Measurements from ENCODE around the gene KIF26B.

The KIF26B gene

DNA sequence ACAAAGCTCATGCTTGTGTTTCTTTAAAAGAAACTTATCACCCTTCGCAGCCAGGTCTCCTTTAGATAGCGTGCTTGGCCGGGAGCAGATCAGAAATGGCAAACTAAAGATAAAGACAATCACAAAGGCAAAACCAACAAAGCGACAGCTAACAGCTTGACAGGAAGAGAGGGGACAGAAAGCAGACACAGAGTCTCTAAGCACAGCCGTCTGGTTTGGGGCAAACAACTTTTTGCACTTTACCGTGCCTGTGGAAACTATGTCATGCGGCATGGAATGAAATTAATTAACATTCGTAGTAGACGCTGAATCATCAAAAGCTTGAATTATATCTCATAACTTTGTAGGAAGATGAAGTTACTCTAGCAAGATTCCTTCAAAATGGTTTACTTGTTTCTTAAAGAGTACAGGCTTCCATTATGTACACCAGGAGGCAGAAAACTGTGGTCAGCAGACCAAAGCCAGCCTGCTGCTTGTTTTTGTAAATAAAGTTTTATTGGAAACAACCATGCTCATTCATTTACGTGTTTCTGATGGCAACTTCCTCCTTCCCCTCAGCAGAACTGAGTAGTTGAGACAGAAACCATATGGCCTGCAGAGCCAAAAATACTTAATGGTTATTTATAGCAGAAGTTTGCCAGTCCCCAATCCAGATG, 183.2 kb downstream of the KIF26B start:
- in situ Hi-C loops (cut with MboI; ENCODE audit: low sequenced_read_pairs, unreplicated experiment), result no loop called here
- no peak for DNase-seq (ENCODE audit: low spot score)
- TF ChIP-seq, protein P1, sequence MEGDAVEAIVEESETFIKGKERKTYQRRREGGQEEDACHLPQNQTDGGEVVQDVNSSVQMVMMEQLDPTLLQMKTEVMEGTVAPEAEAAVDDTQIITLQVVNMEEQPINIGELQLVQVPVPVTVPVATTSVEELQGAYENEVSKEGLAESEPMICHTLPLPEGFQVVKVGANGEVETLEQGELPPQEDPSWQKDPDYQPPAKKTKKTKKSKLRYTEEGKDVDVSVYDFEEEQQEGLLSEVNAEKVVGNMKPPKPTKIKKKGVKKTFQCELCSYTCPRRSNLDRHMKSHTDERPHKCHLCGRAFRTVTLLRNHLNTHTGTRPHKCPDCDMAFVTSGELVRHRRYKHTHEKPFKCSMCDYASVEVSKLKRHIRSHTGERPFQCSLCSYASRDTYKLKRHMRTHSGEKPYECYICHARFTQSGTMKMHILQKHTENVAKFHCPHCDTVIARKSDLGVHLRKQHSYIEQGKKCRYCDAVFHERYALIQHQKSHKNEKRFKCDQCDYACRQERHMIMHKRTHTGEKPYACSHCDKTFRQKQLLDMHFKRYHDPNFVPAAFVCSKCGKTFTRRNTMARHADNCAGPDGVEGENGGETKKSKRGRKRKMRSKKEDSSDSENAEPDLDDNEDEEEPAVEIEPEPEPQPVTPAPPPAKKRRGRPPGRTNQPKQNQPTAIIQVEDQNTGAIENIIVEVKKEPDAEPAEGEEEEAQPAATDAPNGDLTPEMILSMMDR (IDR thresholded peaks at IDR 0.05; ENCODE audit: borderline replicate concordance, control extremely low read depth, extremely low read depth, insufficient read depth, missing control alignments), result no peak

DNA sequence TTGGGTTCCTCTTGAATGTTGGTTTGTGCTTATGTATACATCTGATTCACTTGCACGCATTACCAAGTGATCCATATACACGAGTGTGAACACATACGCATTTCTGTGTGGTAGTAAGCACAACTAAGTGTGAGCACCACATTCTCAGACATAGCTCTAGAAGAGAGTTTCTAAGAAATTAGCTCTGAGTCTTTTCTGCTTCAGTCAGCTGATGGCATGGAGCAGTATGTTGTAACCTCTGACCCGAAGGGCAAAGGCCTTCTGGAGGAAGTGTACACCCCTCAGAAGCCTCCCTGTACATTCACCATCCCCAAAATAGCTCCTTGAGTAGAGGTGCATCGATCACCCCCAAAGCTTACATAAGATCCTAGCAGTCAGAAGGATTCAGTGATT, 183.7 kb downstream of the KIF26B start:
- in situ Hi-C loops (cut with MboI; ENCODE audit: low sequenced_read_pairs, unreplicated experiment), result no loop called here
- DNase-seq (ENCODE audit: low spot score), result no peak
- TF ChIP-seq, protein P1 (IDR thresholded peaks at IDR 0.05; ENCODE audit: borderline replicate concordance, control extremely low read depth, extremely low read depth, insufficient read depth, missing control alignments), result no peak

DNA sequence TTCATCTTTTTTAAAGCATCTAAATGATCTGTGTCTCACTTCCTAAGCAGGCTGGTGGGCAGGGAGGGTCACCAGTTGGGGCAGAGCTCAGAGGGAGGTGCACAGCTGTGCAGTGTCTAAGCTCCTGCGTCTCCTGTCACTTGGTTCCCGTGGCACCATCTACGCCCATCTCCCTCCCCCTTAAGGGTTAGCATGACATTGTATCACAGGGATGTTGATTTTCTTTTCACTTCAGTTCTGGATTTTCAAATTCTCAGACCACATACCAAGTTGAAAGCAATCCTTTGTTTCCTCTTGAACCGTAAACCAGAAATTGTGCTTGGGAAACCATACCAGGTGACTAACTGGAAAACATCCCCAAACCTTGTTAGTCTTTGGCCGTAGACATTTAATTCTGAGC, 187.0 kb downstream of the KIF26B start:
- in situ Hi-C loops (cut with MboI; ENCODE audit: low sequenced_read_pairs, unreplicated experiment), result no loop called here
- TF ChIP-seq, protein P1 (IDR thresholded peaks at IDR 0.05; ENCODE audit: borderline replicate concordance, control extremely low read depth, extremely low read depth, insufficient read depth, missing control alignments), result no peak
- DNase-seq (ENCODE audit: low spot score), result no peak

DNA sequence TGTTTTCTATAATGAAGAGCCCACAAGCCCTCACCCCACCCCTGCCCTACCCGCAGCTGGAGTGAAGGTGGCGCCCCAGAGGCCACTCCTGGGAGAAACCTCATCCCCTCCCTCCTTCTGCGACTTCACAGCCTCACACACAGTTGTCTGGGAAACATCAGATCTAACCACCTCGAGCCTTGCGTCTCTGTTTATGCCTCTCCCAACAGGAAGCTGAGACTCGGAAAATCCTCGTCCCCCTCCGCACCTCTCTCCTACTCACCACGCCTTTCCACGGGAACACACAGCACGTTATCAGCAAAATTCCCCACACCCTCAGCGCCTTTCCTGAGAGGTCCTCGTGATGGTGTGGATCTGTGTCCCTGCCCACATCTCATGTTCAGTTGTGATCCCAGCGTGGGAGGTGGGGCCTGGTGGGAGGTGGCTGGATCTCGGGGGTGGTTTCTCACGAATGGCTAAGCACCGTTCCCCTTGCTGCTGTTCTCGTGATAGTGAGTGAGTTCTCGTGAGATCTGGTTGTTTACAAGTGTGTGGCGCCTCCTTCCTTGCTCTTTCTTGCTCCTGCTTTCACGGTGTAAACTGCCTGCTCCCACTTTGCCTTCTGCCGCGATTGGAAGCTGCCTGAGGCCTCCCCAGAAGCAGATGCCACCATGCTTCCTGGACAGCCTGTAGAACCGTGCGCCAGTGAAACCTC, 190.6 kb downstream of the KIF26B start:
- TF ChIP-seq, protein P1 (IDR thresholded peaks at IDR 0.05; ENCODE audit: borderline replicate concordance, control extremely low read depth, extremely low read depth, insufficient read depth, missing control alignments), result no peak
- in situ Hi-C loops (cut with MboI; ENCODE audit: low sequenced_read_pairs, unreplicated experiment), result no loop called here
- DNase-seq (ENCODE audit: low spot score), result no peak

DNA sequence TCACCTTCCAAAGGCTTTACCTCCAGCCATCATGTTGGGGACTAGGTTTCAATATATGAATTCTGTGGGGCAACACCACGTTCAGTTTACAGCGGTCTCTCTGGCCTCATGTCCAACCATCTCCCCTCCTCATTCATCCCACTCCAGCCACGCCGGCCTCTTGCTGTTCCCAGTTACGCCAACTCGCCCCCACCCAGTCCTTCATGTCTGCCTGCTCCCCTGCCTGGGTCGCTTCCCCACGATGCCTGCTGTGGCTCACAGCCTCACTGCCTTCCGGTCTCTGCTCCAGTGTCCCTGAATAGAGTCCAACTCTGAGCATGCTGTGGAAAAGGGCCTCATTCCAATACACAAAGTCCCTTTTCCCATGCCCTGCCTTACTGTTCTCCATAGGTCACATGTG, 193.8 kb downstream of the KIF26B start:
- DNase-seq (ENCODE audit: low spot score), result no peak
- in situ Hi-C loops (cut with MboI; ENCODE audit: low sequenced_read_pairs, unreplicated experiment), result no loop called here
- TF ChIP-seq, protein P1 (IDR thresholded peaks at IDR 0.05; ENCODE audit: borderline replicate concordance, control extremely low read depth, extremely low read depth, insufficient read depth, missing control alignments), result no peak

DNA sequence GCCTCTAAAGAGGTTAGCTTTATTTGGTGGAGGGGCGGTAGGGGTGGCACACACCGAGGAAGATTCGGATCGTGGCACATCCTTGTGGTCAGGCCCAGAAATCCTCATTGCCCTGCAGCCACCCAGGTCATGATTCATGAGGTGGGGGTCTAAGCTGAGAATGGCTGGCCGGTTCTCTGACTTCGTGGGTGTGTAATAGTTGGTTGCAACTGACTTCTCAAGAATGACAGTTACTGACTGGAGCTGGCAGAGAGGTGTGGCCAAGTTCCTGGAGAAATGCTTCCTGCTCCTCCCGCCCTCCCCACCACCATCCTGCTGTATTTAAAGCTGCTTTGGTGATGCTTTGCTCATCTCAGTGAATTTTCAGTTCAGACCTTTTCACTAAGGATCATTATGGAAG, 198.6 kb downstream of the KIF26B start:
- TF ChIP-seq, protein P1 (IDR thresholded peaks at IDR 0.05; ENCODE audit: borderline replicate concordance, control extremely low read depth, extremely low read depth, insufficient read depth, missing control alignments), result no peak
- in situ Hi-C loops (cut with MboI; ENCODE audit: low sequenced_read_pairs, unreplicated experiment), result no loop called here
- DNase-seq (ENCODE audit: low spot score), result no peak

All from GM13976 (cell line).